Tongue (tissue), 2 donors: Measurements from ENCODE around the gene TMEM63A. TPM values are rescaled to one million over a fixed set of nuclear protein-coding genes. Genes with fewer than 3 reads are reported as not detected.
"Not testable (repeated sequence)": the region's sequence is repeated elsewhere in the genome, so short reads cannot be mapped to it uniquely, and the experiment has no call there.

Experiments
- DNase-seq: peaks from one replicate; pipeline ENCODE4 v3.0.0-alpha.2; 2015
- total RNA-seq: library from RNA; depleted of rRNA; stranded (reverse); fragments of >200 nt; gene quantifications from one replicate; pipeline ENCODE4 v1.2.3, GENCODE V29; 2014

TMEM63A gene
- total RNA-seq, 1 donor from 2014 or later = 39.3 TPM

DNA sequence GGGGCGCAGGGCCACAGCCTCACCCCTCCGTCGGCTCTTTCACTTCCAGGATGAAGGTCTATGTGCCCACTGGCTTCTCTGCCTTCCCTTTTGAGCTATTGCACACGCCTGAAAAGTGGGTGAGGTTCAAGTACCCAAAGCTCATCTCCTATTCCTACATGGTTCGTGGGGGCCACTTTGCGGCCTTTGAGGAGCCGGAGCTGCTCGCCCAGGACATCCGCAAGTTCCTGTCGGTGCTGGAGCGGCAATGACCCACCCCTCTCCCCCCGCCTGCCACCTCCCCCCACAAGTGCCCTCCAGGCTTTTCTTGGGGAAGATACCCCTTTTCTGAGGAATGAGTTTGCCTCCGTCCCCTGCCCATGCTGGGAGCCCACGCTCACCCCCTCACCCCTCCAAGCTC lies 37.1 kb downstream of the TMEM63A start:
- no peak for DNase-seq

- no peak for DNase-seq
Measured at GRCh38 chr1:225844236-225845061, 37.7 kb downstream of the TMEM63A start.

DNA sequence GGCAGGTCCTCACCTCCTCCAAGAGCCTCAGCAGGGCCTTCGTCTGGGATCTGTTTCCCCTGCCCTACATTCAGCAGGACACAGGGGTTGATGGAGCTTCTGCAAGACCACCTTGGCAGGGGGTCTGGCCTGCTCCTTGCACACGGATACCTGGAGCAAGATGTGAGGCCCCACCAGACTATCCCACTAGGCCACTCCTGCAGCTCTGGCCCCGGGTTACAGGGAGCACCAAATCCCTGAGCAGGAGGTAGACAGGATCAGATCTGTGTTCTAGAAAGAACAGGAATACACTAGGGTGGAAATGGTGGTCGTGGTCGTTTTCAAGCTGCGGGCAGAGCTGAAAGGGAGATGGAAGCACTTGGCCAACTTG lies 38.8 kb downstream of the TMEM63A start:
- no peak for DNase-seq

DNA sequence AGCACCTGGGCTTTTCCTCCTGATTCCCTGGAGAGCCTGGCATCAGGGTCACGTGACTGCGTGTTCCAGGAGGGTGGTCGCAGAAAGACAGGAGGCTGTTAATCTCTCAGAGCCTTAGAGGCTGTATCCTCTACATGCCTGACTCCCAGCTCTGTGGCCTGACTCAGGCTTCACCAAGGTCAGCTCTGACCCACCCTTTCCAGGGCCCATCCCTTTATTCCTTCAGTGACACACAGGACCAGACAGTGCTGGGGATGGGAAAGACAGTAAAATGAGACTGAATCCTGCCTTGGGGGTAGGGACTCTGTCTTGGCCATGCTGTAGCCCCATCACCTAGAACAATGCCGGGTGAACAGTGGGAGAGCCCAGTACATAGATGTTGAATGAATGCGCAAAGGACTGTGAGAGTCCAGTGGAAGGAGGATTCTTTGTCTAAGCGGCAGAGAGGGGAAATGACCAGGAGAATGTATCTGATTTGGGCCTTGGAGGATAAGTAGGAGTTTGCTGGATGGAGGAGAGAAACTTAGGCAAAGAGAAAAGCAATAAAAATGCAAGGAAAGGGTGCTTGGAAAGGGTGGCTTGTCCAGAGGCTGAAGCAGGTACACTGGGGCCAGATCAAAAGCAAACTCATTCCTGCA lies 39.3 kb downstream of the TMEM63A start:
- DNase-seq = no peak

DNA sequence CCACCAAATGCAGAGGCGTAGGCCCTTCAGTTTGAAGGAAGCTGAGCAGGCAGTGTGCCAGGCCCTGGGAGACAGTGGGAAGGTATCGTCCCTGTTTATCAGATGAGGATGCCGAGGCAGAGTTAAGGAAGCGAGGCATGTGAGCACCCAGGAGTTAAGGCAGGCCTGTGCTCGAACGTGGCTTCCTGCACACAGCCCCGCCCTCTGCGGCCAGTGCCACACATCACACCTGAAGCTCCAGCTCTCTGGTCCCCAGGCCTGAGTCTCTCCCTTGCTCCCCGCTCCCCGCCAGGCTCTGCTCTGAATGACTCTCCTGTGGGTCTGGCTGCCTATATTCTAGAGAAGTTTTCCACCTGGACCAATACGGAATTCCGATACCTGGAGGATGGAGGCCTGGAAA lies 40.1 kb downstream of the TMEM63A start:
- DNase-seq = no peak

- no peak for DNase-seq
Measured at GRCh38 chr1:225840713-225841112, 41.5 kb downstream of the TMEM63A start.

DNA sequence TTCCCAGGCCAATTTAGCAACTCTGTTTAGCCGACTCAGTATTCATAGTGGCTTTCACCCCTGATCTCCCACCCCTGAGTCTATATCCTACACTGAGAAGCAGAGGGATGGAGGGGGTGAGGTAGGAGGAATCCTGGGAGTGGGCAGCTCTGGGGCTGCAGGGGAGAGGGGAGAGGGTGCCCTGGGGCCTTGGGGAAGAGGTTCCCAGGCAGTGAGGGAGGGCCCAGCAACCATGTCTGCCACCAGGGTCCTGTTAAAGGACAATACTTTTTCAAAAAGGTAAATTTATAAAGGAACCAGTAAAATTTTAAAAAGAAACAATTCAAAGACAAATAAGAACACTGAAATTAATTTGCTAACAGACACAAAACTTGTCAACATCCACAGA lies 42.0 kb downstream of the TMEM63A start:
- no peak for DNase-seq

GRCh38 chr1:225838793-225839192 lies 43.4 kb downstream of the TMEM63A start:
- DNase-seq = no peak

DNA sequence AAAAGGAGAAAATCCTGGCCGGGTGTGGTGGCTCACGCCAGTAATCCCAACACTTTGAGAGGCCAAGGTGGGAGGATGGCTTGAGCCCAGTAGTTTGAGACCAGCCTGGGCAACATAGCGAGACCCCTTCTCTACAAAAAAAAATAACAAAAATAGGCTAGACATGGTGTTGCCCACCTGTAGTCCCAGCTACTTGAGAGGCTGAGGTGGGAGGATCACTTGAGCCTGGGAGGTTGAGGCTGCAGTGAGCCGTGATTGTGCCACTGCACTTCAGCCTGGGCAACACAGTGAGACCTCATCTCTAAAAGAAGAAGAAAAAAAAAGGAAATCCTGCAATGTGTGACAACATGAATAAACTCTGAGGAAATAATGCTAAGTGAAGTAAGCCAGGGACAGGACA lies 45.9 kb downstream of the TMEM63A start:
- not testable (repeated sequence) for DNase-seq

DNA sequence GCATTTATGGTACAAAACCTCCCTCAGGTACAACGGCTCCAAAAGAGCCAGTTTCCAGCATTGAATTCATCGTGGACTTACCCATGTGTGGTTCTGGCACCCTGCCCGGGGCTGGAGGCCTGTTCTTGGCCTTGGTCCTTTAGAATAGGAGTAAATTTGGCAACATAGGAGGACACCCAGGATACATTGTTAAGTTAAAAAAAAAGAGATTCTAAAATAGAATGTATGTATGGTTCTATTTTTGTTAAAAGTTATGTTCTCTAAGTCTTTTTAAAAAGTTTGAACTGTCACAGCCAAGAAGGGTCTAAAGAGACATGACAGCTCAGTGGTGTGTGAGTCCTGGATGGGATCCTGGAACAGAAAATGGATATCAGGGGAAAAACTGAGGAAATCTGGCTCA lies 46.3 kb downstream of the TMEM63A start:
- DNase-seq = peak; percentile 75

DNA sequence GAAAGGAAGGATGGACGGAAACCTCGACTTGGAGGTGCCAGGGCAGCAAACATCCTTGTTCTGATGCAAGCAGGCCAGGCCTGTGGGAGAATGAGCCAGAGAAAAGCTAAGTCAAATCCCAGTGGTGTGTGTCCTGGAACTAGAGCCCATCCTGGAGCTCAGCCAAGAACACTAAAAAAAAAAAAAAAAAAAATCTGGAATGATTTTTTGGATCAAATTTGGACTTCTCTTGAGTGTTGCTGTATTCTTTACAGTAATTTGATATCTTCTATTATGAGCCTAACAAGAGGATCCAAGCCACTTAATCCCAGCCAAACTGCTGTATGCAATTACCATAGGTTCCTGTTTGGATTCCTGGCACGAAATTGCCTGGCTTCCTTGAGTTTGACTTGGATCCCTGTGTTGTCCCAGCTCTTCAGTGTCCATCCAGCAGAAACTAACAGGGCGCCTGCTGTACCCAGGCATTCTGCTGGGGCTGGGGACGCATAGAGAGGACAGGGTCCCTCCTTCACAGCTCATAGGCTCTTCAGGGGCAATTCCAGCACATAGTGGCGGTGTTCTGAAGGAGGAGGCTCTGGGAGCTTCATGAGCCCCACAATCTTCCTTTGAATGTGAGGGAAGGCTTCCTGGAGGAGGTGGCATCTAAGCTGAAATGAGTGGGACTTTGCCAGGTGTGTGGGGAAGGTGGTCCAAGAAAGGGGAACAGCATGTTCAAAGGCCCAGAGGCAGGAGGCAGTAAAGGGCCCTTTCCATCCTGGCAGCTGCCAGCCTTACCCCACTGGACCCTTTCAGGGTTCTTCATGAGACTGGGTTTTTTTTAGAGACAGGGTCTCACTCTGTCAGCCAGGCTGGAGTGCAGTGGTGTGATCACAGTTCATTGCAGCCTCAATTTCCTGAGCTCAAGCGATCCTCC lies 47.5 kb downstream of the TMEM63A start:
- DNase-seq = peak; percentile 96

DNA sequence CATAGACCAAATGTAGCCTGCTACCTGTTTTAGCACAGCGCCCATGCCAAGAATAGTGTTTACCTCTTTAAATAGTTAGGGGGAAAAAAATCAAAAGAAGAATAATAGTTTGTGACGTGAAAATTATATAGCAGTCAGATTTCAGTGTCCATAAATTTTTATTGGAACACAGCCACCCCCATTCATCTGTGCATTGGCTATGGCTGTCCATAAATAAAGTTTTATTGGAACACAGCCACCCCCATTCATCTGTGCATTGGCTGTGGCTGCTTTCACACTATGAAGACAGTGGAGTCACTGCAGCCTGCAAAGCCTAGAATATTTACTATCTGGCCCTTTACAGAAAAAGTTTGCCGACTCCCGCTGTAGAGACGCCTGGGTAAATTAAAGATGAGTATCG lies 51.3 kb downstream of the TMEM63A start:
- DNase-seq = no peak

- no peak for DNase-seq
Measured at GRCh38 chr1:225828706-225829345, 53.4 kb downstream of the TMEM63A start.

DNA sequence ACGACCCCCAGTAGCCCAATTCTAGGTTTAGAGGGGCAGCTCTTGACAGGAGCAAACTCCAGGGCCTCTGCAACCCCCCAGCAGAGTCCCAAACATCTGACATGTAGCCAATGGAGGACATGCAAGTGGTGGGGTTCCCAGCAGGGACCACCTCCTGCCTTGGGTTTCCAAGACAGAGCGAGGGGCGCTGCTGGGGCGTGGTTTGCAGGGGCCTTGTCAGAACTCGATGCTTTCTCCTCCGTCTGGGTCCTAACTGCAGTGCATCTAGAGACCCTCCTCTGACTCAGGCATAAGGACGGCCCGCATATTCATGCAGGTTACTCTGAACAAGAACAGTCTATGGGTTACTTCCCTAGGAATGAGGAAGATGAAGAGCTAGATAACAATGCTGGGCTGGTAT lies 55.1 kb downstream of the TMEM63A start:
- DNase-seq = no peak

DNA sequence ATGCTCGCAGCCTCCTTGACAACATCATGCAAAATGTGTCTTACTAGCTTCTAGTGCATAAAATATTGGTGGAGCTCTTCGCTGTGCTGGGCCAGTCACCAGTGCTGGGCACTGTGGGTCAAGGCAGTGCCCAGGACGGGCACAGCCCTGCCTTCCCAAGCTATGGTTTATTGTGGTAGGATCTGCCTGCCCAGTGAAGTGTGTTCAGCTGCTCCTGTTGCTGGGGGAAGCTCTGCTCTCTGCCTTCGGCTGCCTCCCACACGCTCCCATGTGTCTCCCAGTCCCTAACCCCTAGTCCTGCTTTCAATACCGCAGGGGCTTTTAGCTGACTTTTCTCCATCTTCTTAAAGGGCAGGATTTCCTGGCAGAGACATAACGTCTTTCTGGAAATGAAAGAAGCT lies 56.6 kb downstream of the TMEM63A start:
- DNase-seq = no peak

- DNase-seq = no peak
Measured at GRCh38 chr1:225825078-225825477, 57.1 kb downstream of the TMEM63A start.

DNA sequence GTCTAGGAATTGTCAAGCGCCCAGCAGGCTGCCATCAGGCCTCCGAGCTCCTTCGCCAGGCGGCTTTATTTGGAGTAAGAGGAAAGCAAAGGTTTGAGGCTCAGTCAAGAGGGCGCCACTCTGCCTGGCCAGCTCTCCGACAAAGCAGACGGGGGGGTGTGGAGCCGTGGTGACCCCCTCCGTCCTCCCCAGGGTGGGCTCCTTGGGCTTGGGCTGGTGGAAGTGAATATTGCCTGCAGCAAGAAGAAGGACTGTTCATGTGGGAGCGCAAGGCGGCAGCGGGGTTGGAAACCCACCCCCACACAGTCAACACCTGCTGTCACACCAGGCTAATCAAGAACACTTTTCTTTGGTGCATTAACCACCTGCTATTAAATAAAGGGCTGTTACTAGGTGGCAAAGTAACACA lies 57.6 kb downstream of the TMEM63A start:
- DNase-seq = no peak

- DNase-seq = no peak
Measured at GRCh38 chr1:225823811-225824261, 58.3 kb downstream of the TMEM63A start.

- DNase-seq = no peak
Measured at GRCh38 chr1:225822655-225823403, 59.4 kb downstream of the TMEM63A start.

DNA sequence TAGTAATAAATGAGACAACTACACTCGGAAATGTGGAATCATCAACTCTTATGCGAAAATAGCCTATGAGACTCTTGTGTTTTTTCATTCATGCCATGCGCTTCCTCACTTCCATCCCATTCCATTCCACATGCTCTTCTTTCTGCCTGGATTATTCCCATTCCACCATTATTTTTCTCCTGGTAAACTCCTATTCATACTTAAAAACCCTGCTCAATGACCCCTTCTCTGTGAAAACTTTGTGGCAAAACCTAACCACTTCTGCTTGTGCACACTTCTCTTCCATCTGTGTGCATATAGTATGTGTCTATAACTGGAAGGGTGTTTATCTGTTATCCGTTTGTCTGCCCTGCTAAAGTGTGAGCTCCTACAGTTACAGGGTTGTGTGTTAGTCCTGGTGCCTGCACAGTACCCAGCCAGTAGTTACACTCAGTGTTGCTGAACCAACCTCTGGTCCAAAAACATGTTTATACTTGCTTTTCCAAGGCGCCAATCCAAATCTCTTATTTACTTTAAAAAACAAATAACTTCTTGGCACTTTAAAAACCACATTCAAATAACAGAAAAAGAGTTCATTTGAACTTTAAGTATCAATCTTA lies 61.6 kb downstream of the TMEM63A start:
- no peak for DNase-seq
